Measurements from ENCODE around the gene WBP2. TPM values are rescaled to one million over a fixed set of nuclear protein-coding genes. Genes with fewer than 3 reads are reported as not detected.
"Not testable (repeated sequence)": the region's sequence is repeated elsewhere in the genome, so short reads cannot be mapped to it uniquely, and the experiment has no call there.

Gene WBP2
- total RNA-seq, 3 donors from 2014 or later, result 99.1 to 114 (median 99.8) TPM

DNA sequence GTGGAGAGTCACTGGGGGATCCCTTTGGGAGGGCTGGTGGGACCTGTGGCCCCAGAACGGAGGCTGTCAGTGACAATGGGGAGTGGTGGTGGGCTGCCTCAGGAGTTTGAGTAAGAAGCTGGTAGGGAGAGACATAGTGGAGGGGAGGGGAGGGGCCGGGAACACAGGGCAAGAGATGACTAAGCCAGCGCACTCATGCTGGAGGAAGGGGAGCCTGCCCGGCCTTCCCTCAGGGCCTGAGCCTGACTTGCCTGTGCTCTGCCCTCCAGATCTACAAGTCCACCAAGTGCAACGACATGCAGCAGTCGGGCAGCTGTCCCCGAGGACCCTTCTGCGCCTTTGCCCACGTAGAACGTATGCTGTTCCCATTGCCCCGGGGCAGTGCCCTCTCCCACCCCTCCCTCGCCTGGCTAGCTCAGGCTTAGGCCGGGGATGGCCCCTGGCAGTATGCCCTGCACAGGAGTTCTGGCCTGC lies 40.2 kb downstream of the WBP2 start:
- DNase-seq (peak in 1 of 3 donors; percentile 45), ATAC-seq (no peak)
- TF ChIP-seq, protein P1, sequence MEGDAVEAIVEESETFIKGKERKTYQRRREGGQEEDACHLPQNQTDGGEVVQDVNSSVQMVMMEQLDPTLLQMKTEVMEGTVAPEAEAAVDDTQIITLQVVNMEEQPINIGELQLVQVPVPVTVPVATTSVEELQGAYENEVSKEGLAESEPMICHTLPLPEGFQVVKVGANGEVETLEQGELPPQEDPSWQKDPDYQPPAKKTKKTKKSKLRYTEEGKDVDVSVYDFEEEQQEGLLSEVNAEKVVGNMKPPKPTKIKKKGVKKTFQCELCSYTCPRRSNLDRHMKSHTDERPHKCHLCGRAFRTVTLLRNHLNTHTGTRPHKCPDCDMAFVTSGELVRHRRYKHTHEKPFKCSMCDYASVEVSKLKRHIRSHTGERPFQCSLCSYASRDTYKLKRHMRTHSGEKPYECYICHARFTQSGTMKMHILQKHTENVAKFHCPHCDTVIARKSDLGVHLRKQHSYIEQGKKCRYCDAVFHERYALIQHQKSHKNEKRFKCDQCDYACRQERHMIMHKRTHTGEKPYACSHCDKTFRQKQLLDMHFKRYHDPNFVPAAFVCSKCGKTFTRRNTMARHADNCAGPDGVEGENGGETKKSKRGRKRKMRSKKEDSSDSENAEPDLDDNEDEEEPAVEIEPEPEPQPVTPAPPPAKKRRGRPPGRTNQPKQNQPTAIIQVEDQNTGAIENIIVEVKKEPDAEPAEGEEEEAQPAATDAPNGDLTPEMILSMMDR (IDR thresholded peaks at IDR 0.05), result no peak
- intact Hi-C loops (cut with DNase I, micrococcal nuclease), result no loop called here
- Histone ChIP-seq H3K4me1 (ENCODE audit: low read depth) (no peaks in the 10 kb centered on the region), H3K4me3 (no peak overlapping the region), H3K36me3 (ENCODE audit: low read depth) (no peaks in the 10 kb centered on the region), H3K9me3 (no peaks in the 10 kb centered on the region)

DNA sequence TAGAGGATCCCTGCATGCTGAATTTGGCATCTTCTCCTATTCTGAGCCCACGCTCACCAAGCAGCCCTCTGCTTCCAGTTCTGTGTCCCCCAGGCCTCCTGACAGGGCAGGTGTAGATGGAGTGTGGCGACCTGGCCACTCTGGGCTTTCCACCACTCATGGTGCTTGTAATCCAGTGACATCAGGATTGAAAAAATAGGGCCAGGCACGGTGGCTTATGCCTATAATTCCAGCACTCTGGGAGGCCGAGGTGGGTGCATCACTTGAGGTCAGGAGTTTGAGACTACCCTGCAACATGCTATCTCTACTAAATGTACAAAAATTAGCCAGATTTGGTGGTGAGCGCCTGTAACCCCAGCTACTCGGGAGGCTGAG lies 41.1 kb downstream of the WBP2 start:
- Histone ChIP-seq H3K4me3 (no peak overlapping the region), H3K9me3 (no peaks in the 10 kb centered on the region), H3K36me3 (ENCODE audit: low read depth) (no peaks in the 10 kb centered on the region), H3K4me1 (ENCODE audit: low read depth) (no peaks in the 10 kb centered on the region)
- no peak for ATAC-seq
- intact Hi-C loops (cut with DNase I, micrococcal nuclease), result no loop called here
- TF ChIP-seq, protein P1 (IDR thresholded peaks at IDR 0.05), result no peak
- DNase-seq, result peak in 1 of 3 donors; percentile 10

DNA sequence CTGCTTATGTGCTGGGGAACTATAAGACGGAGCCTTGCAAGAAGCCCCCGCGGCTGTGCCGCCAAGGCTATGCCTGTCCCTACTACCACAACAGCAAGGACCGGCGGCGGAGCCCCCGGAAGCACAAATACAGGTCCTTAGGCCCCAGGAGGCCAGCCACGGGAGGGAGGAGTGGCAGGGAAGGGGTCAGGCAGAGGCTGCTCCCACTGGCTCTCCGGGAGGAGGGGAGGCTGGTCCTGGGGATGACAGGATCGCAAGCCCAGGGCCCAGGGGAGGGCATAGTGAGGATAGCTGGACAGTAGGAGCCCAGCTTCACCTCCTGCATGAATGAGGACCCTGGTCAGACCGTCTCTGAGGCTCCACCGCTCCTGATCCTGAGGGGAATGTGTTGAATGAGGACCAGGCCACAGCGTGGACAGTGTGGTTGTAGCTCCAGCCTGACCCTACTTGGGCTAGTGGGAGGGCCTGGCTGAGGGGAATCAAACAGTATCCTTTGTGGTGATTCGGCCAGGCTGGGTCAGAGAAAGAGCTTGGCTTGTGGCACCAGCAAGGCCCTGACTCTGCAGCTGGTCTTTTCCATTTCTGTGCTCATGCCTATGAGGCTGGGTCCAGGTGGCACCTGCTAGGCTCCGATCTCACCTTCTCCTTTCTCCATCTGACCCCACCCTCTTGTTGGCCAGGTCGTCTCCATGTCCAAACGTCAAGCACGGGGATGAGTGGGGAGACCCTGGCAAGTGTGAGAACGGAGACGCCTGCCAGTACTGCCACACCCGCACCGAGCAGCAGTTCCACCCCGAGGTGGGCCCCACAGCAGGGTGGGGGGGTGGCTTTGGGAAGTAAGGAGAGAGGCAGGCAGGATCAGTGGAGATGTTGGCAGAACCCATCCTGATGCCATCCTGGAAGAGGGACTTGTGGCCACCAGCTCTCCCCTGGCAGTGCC lies 41.8 kb downstream of the WBP2 start:
- no peaks in the 10 kb centered on the region for H3K4me1 ChIP-seq (ENCODE audit: low read depth)
- DNase-seq (peak in 1 of 3 donors; percentile 48), ATAC-seq (no peak)
- H3K4me3 ChIP-seq, result no peak overlapping the region
- H3K36me3 ChIP-seq (ENCODE audit: low read depth), result no peaks in the 10 kb centered on the region
- no peaks in the 10 kb centered on the region for H3K9me3 ChIP-seq
- TF ChIP-seq, protein P1 (IDR thresholded peaks at IDR 0.05), result no peak
- intact Hi-C loops (cut with DNase I, micrococcal nuclease), result no loop called here

- DNase-seq (peak in 1 of 3 donors; percentile 45), ATAC-seq (no peak)
- Histone ChIP-seq H3K4me3 (no peak overlapping the region), H3K36me3 (ENCODE audit: low read depth) (no peaks in the 10 kb centered on the region), H3K4me1 (ENCODE audit: low read depth) (no peaks in the 10 kb centered on the region), H3K9me3 (no peaks in the 10 kb centered on the region)
- TF ChIP-seq, protein P1 (IDR thresholded peaks at IDR 0.05), result no peak
- intact Hi-C loops (cut with DNase I, micrococcal nuclease), result no loop called here
Observed at GRCh38 chr17:75812096-75813013, 42.8 kb downstream of the WBP2 start.

DNA sequence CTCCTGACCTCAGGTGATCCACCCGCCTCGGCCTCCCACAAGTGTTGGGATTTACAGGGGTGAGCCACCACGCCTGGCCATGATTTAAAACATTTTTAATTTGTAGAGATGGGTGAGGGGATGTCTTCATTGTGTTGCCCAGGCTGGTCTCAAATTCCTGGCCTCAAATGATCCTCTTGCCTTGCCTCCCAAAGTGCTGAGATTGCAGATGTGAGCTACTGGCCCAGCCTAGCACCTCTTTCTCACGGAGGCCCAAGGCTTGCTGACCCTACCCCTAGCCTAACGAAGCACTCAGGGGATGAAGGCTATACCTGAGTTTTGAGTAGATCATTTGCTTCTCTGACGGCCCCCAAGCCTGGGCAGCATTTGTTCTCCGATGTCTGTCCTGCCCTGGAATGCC lies 44.0 kb downstream of the WBP2 start:
- intact Hi-C loops (cut with DNase I, micrococcal nuclease), result no loop called here
- TF ChIP-seq, protein P1 (IDR thresholded peaks at IDR 0.05), result no peak
- Histone ChIP-seq H3K4me3 (no peak overlapping the region), H3K9me3 (no peaks in the 10 kb centered on the region), H3K36me3 (ENCODE audit: low read depth) (no peaks in the 10 kb centered on the region), H3K4me1 (ENCODE audit: low read depth) (no peaks in the 10 kb centered on the region)
- DNase-seq, result no peak
- ATAC-seq, result no peak

- intact Hi-C loops (cut with DNase I, micrococcal nuclease); ATAC-seq; H3K9me3 ChIP-seq; H3K4me1 ChIP-seq (ENCODE audit: low read depth); DNase-seq; H3K4me3 ChIP-seq; H3K36me3 ChIP-seq (ENCODE audit: low read depth): not testable (repeated sequence)
Observed at GRCh38 chr17:75810756-75811155, 44.4 kb downstream of the WBP2 start.

Data from mucosa of descending colon (tissue), 3 donors.